ENCODE results near the gene BRD3OS. TPM values are rescaled to one million over a fixed set of nuclear protein-coding genes. Genes with fewer than 3 reads are reported as not detected.
"Not testable (repeated sequence)": the region's sequence is repeated elsewhere in the genome, so short reads cannot be mapped to it uniquely, and the experiment has no call there.

BRD3OS gene
- total RNA-seq, 2 experiments from 2014 or later = 6.3 to 6.7 TPM

DNA sequence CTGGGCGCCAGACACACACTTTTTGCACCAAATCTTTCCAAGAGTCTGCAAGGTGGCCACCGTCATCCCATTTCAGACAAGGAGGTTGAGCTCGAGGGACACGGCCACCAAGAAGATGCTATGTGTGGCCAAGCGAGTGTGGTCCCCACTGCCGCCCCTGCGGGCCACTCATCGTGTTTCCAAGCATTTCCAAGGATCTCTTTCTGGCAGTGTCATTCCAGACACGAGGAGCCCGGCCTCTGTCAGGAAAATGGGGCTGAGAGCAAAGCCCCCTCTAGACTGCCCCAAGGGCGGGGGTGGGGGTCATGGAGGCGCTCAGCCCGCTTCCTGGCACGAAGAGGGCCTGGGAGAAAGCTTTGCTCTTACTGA lies 43.7 kb upstream of the BRD3OS start:
- Mint-ChIP-seq H3K27me3 (ENCODE audit: low read depth) (no peaks in the 10 kb centered on the region), H3K36me3 (ENCODE audit: low read depth) (no peaks in the 10 kb centered on the region), H3K9me3 (no peaks in the 10 kb centered on the region), H3K4me1 (ENCODE audit: low read depth) (no peaks in the 10 kb centered on the region), H3K27ac (no peak overlapping the region), H3K4me3 (no peak overlapping the region)
- CTCF ChIA-PET = interaction anchor here (1.3 kb wide), 1 partner anchor 12 kb away, joined by 6 read pairs; no protein-coding TSS in a partner anchor
- intact Hi-C loops (cut with micrococcal nuclease) = no loop called here
- DNase-seq = no peak

DNA sequence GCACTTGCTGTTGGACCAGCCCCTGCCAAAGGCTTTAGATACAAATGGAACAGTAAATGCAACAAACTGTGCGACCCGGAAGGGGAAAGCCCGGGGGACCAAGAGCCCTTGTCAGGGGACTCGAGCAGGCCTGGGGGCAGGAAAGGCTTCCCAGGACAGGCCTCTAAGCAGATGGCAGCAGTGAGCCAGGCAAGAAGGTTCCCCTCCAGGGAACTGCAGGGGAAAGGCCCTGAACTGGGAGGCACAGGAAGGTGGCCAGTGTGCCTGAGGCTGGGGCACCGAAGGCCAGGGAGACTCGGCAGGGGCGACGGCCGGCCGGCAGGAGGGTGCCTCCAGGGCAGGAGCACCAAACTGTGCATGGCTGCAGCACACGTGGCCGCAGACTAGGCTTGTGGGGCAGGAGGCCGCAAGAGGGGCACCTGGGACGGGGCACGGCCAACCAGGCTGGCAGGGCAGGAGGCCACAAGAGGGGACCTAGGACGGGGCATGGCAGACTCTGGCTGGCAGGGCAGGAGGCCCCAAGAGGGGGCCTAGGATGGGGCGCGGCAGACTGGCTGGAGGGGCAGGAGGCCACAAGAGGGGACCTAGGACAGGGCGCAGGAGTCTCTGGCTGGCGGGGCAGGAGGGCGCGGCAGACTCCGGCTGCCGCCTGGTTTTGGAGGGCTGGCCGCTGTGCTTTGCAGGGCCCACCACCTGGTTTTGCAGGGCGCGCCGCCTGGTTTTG lies 43.2 kb upstream of the BRD3OS start:
- Mint-ChIP-seq H3K4me3 (no peak overlapping the region), H3K27me3 (ENCODE audit: low read depth) (no peaks in the 10 kb centered on the region), H3K9me3 (no peaks in the 10 kb centered on the region), H3K4me1 (ENCODE audit: low read depth) (no peaks in the 10 kb centered on the region), H3K27ac (no peak overlapping the region), H3K36me3 (ENCODE audit: low read depth) (no peaks in the 10 kb centered on the region)
- intact Hi-C loops (cut with micrococcal nuclease) = no loop called here
- CTCF ChIA-PET = no interaction called here
- no peak for DNase-seq

DNA sequence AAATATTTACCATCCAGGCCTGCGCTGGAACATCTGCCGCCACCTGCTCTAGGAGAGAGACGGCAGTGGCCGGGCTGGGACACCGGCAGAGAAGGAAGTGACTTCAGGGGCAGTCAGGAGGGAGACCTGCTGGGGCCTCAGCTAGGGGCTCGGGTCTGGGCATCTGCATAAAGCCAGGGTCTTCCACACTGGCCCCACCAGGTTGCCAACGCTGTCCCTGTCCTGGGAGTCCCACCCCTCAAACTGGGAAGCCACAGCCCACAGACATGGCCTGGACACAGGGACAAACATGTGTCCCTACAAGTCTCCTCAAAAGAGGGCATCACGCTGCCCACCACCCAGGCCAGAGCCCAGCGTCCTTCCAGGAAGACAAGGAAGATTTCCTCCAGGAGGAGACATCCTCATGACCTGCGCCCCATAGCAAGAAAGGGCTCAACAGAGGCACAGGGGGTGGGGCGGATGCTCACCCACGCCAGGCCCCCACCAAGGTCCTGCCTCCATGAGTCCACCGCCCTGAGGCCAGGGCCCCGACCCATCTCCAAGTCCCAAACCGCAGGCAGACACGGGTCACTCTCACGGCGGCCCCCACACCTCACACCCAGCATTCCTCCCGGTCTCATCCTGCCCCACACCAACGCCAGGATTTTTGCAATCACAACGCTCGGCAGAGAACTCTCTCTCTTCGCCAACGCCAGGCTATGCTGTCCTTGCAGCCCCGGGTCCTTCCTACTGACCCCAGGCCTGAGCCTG lies 42.1 kb upstream of the BRD3OS start:
- intact Hi-C loops (cut with micrococcal nuclease) = no loop called here
- no peaks in the 10 kb centered on the region for H3K27me3 Mint-ChIP-seq (ENCODE audit: low read depth)
- H3K36me3 Mint-ChIP-seq (ENCODE audit: low read depth) = no peaks in the 10 kb centered on the region
- DNase-seq = no peak
- no peak overlapping the region for H3K4me3 Mint-ChIP-seq
- no peaks in the 10 kb centered on the region for H3K9me3 Mint-ChIP-seq
- no peaks in the 10 kb centered on the region for H3K4me1 Mint-ChIP-seq (ENCODE audit: low read depth)
- CTCF ChIA-PET = interaction anchor here (0.9 to 1.4 kb wide), 2 partner anchors 11 to 201 kb away, joined by 3 to 4 read pairs; no protein-coding TSS in a partner anchor
- H3K27ac Mint-ChIP-seq = no peak overlapping the region

DNA sequence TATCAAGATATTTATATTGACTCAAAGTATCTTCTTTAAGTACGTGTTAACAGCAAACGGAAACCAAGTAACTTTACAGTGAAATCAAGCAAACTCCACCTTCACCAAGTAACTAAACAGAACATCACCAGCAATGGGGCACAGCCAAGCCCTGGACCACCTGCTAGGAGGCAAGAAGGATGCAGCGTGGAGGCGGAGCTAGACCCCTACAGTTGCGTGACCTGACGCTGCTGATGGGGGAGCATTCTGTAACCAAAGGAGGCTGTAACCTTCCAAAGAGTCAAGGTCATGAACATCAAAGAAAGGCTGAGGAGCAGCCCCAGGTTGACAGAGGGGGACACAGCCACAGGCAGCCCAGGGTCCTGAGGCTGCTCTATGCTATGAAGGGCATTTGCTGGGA lies 39.2 kb upstream of the BRD3OS start:
- Mint-ChIP-seq H3K9me3 (no peaks in the 10 kb centered on the region), H3K4me3 (no peak overlapping the region), H3K4me1 (ENCODE audit: low read depth) (no peaks in the 10 kb centered on the region), H3K27me3 (ENCODE audit: low read depth) (peaks cover 3% of the 10 kb centered on the region), H3K36me3 (ENCODE audit: low read depth) (no peaks in the 10 kb centered on the region), H3K27ac (no peak overlapping the region)
- intact Hi-C loops (cut with micrococcal nuclease) = no loop called here
- no peak for DNase-seq
- CTCF ChIA-PET = no interaction called here

DNA sequence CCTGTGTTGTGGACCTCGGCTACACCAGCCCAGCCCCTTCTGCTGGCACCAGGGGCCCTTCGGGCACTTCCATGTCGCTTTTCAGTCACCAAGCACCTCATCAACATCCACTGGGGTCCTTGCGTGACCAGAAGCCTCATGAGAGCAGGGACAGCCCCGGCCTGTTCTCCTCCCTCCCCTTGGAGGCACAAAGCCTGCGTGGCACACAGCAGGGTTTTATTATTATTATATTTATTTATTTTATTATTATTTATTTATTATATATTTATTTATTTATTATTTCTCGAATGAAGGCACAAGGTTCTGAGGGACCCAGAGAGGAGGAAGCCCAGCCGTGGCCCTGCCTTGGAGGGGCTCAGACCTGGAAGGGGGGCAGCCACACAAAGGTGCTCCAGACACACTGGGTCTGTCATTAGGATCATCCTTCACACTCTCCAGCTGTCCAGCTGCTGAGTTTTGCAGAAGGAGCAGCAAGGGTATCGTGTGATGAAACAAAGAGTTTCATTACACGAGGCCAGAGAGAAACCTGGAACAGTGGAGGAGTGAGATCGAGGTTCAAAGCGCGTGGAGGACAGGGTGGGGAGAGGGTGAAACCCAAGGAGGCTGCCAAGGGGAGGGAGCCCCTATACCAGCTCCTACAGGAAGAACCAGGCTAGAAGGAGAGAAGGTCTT lies 38.4 kb upstream of the BRD3OS start:
- H3K4me3 Mint-ChIP-seq = no peak overlapping the region
- H3K36me3 Mint-ChIP-seq (ENCODE audit: low read depth) = no peaks in the 10 kb centered on the region
- intact Hi-C loops (cut with micrococcal nuclease) = no loop called here
- H3K4me1 Mint-ChIP-seq (ENCODE audit: low read depth) = no peaks in the 10 kb centered on the region
- no peaks in the 10 kb centered on the region for H3K9me3 Mint-ChIP-seq
- H3K27me3 Mint-ChIP-seq (ENCODE audit: low read depth) = peaks cover 3% of the 10 kb centered on the region
- H3K27ac Mint-ChIP-seq = no peak overlapping the region
- CTCF ChIA-PET = interaction anchor here (0.7 kb wide), 1 partner anchor 206 kb away, joined by 3 read pairs; no protein-coding TSS in a partner anchor
- no peak for DNase-seq

DNA sequence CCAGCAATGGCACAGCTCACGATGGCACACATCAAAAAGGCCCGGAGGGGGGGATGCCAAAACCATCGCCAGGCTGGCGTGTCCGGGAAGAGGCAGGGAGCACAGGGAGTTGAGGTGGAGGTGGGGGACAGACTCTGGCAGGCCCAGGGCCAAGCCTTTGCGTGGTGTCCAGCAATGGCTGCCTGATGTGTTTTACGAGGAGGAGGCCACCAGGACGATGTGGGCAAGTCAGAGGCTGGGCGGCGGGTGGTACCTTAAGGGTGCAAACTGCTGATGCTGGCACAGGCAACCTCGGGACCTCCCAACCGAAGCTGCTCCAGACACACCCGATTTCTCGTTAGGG lies 37.9 kb upstream of the BRD3OS start:
- Mint-ChIP-seq H3K36me3 (ENCODE audit: low read depth) (no peaks in the 10 kb centered on the region), H3K27me3 (ENCODE audit: low read depth) (peaks cover 3% of the 10 kb centered on the region), H3K27ac (no peak overlapping the region), H3K4me3 (no peak overlapping the region), H3K4me1 (ENCODE audit: low read depth) (no peaks in the 10 kb centered on the region), H3K9me3 (no peaks in the 10 kb centered on the region)
- CTCF ChIA-PET = no interaction called here
- intact Hi-C loops (cut with micrococcal nuclease) = no loop called here
- no peak for DNase-seq

DNA sequence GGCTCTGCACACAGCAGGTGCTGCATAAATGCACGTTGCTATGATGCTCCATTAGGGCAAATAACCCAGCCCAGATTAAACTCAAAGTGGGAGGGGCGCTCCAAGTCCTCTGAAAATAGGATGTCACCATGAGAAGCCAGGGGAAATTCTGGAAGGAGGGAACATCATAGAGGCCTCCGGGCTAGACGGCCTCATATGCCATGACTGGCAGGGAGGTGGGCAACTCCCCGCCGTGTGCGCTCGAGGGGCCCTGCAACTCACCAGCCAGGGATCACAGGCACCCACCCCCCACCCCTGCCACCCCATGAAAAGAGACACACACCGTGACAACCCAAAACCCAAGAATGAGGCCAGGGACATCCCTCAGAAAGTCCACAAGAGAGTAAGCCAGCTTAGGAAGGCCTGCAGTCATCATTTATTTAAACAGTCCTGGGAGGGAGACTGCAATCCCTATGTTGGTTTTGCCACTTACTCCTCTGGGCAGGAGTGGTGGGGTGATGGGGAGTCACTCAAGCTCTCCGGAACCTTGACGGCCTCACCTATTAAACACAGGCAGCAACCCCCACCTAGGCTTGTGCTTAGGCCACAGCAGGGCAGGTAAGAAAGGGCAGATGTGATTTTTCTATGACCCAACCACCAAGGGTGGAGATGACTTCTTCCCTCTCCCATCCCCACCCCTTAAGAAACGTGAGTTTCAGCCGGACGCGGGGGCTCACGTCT lies 37.2 kb upstream of the BRD3OS start:
- no peak overlapping the region for H3K27ac Mint-ChIP-seq
- no peaks in the 10 kb centered on the region for H3K4me1 Mint-ChIP-seq (ENCODE audit: low read depth)
- intact Hi-C loops (cut with micrococcal nuclease) = no loop called here
- peaks cover 3% of the 10 kb centered on the region for H3K27me3 Mint-ChIP-seq (ENCODE audit: low read depth)
- H3K36me3 Mint-ChIP-seq (ENCODE audit: low read depth) = no peaks in the 10 kb centered on the region
- H3K4me3 Mint-ChIP-seq = no peak overlapping the region
- CTCF ChIA-PET = no interaction called here
- no peak for DNase-seq
- no peaks in the 10 kb centered on the region for H3K9me3 Mint-ChIP-seq

DNA sequence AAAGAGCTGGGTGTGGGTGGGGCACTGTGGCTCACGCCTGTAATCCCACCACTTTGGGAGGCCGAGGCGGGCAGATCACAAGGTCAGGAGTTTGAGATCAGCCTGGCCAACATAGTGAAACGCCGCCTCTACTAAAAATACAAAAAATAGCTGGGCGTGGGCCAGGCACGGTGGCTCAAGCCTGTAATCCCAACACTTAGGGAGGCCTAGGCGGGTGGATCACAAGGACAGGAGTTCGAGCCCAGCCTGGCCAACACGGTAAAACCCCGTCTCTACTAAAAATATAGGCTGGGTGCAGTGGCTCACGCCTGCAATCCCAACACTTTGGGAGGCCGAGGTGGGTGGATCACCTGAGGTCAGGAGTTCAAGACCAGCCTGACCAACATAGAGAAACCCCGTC lies 36.5 kb upstream of the BRD3OS start:
- DNase-seq; H3K27me3 Mint-ChIP-seq (ENCODE audit: low read depth); H3K27ac Mint-ChIP-seq; H3K4me3 Mint-ChIP-seq; H3K9me3 Mint-ChIP-seq; intact Hi-C loops (cut with micrococcal nuclease); H3K36me3 Mint-ChIP-seq (ENCODE audit: low read depth); CTCF ChIA-PET; H3K4me1 Mint-ChIP-seq (ENCODE audit: low read depth): not testable (repeated sequence)

DNA sequence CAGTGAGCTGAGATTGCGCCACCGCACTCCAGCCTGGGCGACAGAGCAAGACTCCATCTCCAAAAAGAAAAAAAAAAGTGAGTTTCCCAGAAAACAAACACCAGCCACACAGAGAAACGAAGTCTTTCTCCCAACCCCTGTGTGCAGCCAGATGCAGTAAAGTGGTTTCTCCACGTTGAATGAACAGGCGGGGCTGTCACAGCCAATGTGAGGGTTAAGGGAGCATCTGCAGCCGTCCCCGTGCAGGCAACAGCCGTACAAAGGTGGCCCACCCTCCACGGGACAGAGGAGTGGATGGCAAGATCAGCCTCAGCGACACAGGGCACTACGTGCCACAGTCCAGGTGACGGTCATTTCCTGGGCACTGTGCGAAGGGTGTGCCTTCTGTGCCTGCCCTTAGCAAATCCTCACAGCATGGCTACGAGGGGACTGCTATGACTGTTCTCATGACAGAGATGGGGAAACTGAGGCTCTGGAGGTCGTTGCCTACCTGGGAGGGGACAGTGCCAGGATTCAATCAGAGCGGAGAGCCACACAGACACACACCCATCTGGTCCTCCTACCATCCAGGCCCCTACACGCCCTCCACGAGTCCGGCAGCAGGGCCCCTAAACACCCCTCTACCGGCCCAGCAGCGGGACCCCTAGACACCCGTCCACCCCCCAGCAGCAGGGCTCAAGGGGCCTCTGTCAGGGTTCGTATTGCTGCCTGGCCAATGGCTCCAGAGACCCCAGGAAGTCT lies 35.5 kb upstream of the BRD3OS start:
- H3K27me3 Mint-ChIP-seq (ENCODE audit: low read depth) = peaks cover 3% of the 10 kb centered on the region
- CTCF ChIA-PET = interaction anchor here (0.7 kb wide), 1 partner anchor 140 kb away, joined by 3 read pairs; no protein-coding TSS in a partner anchor
- no peak overlapping the region for H3K4me3 Mint-ChIP-seq
- no peaks in the 10 kb centered on the region for H3K36me3 Mint-ChIP-seq (ENCODE audit: low read depth)
- H3K4me1 Mint-ChIP-seq (ENCODE audit: low read depth) = peaks cover 2% of the 10 kb centered on the region
- H3K27ac Mint-ChIP-seq = no peak overlapping the region
- no peaks in the 10 kb centered on the region for H3K9me3 Mint-ChIP-seq
- intact Hi-C loops (cut with micrococcal nuclease) = loop anchor here (5.0 to 10.0 kb wide), 2 partner anchors 332 to 395 kb away; no protein-coding TSS in a partner anchor
- no peak for DNase-seq

DNA sequence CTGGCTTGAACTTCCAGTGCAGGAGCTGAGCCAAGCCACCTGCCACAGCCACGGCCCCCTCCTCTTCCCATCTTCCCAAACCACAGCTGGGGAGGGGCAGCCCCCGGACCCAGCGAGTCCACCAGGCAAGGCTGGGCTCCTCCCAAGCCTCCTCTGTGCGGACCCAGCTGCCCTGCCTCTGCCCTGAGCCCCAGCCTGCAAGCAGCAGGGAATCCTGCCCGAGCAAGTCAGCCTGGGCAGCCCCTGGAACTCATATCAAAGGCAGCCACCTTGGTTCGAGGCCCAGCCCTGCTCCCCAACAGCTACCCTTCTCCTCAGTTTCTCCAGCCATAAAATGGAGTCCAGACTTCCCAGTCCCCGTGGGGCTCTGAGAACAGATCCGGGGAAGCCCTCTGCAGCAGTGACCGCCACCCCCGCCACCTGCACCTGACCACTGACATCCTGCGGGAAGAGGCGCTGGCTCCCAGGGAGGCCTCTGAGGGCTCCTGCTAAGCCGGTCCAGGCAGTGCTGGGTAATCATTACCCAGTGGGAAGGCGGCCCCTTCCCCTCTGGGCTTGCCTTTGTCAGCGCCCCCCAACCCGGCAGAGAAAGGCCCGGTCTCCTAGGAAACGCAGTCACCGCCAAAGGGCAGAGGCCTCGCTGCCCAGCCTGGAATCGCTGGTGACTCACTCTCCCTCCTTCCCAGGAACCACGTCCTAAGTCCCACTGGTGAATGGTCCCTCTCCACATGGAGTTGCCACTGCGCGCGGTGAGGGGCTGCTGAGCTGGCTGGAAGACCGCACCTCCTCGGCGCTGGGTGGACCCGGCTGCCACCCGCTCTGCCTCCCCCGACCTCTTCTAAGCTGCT lies 34.7 kb upstream of the BRD3OS start:
- Mint-ChIP-seq H3K4me3 (peak overlapping the region; percentile 55), H3K27me3 (ENCODE audit: low read depth) (peaks cover 3% of the 10 kb centered on the region), H3K9me3 (no peaks in the 10 kb centered on the region), H3K4me1 (ENCODE audit: low read depth) (peaks cover 2% of the 10 kb centered on the region), H3K27ac (no peak overlapping the region), H3K36me3 (ENCODE audit: low read depth) (no peaks in the 10 kb centered on the region)
- intact Hi-C loops (cut with micrococcal nuclease) = loop anchor here (5.0 to 10.0 kb wide), 2 partner anchors 333 to 396 kb away; no protein-coding TSS in a partner anchor
- CTCF ChIA-PET = interaction anchor here (0.6 to 0.7 kb wide), 2 partner anchors 140 to 144 kb away, joined by 3 read pairs; no protein-coding TSS in a partner anchor
- no peak for DNase-seq
